Measurements from ENCODE around the gene PCSK5.
"Not testable (repeated sequence)": the region's sequence is repeated elsewhere in the genome, so short reads cannot be mapped to it uniquely, and the experiment has no call there.

The PCSK5 gene

DNA sequence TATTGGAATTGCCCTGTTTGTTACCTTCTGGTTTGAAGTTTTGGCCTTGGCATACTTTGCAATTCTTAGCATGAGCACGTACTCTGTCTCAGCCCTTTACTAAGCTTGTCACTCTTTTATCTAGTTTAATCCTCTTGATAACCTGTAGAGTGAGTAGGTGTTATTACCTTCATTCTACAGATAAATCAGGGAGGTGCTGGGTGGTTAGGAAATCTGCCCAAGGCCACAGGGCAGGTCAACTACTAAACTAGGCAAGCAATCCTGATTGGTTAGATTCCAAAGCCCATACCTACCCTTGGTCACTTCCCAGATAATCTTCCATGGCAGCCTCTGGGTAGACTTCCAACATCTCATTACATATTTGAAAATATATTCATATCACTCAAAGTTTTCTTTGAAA lies 65.7 kb downstream of the PCSK5 start:
- Histone ChIP-seq H3K36me3 (ENCODE audit: control insufficient read depth in 2 of 2, insufficient read depth in 2 of 2, low read length in 2 of 2) (no peaks in the 10 kb centered on the region), H3K4me1 (ENCODE audit: control insufficient read depth in 2 of 2, insufficient read depth in 2 of 2, low read length in 2 of 2) (peaks cover 11 to 39% of the 10 kb centered on the region in 2 donors), H3K4me3 (ENCODE audit: low read length in 2 of 2) (no peak overlapping the region), H3K27ac (ENCODE audit: low read depth in 2 of 2, low read length in 2 of 2) (no peak overlapping the region), H3K27me3 (ENCODE audit: control insufficient read depth in 2 of 2, insufficient read depth in 2 of 2, low read length in 2 of 2) (no peaks in the 10 kb centered on the region), H3K9me3 (ENCODE audit: control insufficient read depth in 2 of 2, low read length in 2 of 2) (no peaks in the 10 kb centered on the region), H3K9ac (ENCODE audit: low read depth in 1 of 2, low read length in 2 of 2) (no peak overlapping the region)

DNA sequence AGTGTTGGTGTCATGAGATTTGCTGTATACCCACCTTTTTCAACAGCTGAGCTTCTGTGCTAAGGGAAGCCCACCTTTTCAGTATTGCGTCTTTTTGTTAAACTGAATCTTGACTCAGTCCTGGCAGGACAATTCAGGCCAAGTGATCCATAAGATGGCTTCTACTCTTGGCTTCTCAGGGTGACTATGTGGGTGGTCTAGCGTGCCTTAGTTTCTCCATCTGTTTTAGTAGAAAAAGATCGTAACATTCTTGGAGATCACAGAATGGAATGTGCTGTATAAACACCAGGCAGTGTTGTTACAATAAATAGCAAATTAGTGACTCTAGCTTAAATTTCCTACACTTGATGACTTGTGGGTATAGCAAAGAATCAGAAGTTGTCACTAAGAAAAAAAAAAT lies 66.6 kb downstream of the PCSK5 start:
- H3K36me3 ChIP-seq (ENCODE audit: control insufficient read depth in 2 of 2, insufficient read depth in 2 of 2, low read length in 2 of 2) = no peaks in the 10 kb centered on the region
- H3K9me3 ChIP-seq (ENCODE audit: control insufficient read depth in 2 of 2, low read length in 2 of 2) = no peaks in the 10 kb centered on the region
- H3K27me3 ChIP-seq (ENCODE audit: control insufficient read depth in 2 of 2, insufficient read depth in 2 of 2, low read length in 2 of 2) = no peaks in the 10 kb centered on the region
- H3K9ac ChIP-seq (ENCODE audit: low read depth in 1 of 2, low read length in 2 of 2) = no peak overlapping the region
- no peak overlapping the region for H3K4me3 ChIP-seq (ENCODE audit: low read length in 2 of 2)
- no peak overlapping the region for H3K27ac ChIP-seq (ENCODE audit: low read depth in 2 of 2, low read length in 2 of 2)
- peaks cover 11 to 31% of the 10 kb centered on the region in 2 donors for H3K4me1 ChIP-seq (ENCODE audit: control insufficient read depth in 2 of 2, insufficient read depth in 2 of 2, low read length in 2 of 2)

DNA sequence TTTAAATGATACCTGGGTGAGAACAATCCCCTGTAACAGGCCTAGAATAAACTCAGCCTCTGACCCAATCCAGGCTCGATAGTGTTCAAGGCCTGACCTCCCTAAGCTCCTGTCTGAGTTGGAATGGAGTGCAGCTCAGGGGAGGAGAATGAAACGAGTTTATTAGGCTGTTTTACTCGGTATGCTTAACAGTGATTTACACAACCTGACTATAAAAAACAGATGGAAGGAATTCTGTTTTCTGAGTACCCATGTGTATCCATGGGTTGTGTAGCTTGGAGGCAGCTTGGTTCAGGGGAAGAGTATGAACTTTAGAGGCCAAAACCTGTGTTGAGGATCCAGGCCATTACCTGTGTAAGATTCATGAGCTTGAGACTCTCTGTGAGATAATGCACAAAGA lies 67.8 kb downstream of the PCSK5 start:
- no peak overlapping the region for H3K4me3 ChIP-seq (ENCODE audit: low read length in 2 of 2)
- no peak overlapping the region for H3K9ac ChIP-seq (ENCODE audit: low read depth in 1 of 2, low read length in 2 of 2)
- H3K9me3 ChIP-seq (ENCODE audit: control insufficient read depth in 2 of 2, low read length in 2 of 2) = no peaks in the 10 kb centered on the region
- H3K27ac ChIP-seq (ENCODE audit: low read depth in 2 of 2, low read length in 2 of 2) = no peak overlapping the region
- no peaks in the 10 kb centered on the region for H3K27me3 ChIP-seq (ENCODE audit: control insufficient read depth in 2 of 2, insufficient read depth in 2 of 2, low read length in 2 of 2)
- H3K36me3 ChIP-seq (ENCODE audit: control insufficient read depth in 2 of 2, insufficient read depth in 2 of 2, low read length in 2 of 2) = no peaks in the 10 kb centered on the region
- peaks cover 4 to 20% of the 10 kb centered on the region in 2 donors for H3K4me1 ChIP-seq (ENCODE audit: control insufficient read depth in 2 of 2, insufficient read depth in 2 of 2, low read length in 2 of 2)

DNA sequence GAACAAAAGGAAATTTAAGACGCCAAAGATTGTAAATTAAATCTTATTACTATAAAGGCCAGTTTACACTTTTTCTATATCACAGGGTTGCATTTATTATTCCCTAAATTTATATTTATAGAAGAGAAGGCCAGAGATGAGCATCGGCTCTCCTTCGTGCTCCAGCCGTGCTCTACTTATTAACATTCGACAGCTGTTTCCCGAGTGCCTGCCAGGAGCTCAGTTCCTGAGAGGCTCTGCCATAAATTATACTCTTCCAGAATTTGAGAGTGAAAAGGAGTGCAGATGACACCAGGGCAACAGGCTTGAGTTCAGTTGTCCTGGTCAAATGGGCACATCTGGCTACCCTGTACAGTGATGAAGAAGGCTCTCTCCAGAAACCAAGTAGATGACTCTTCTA lies 70.1 kb downstream of the PCSK5 start:
- H3K27ac ChIP-seq (ENCODE audit: low read depth in 2 of 2, low read length in 2 of 2) = no peak overlapping the region
- no peak overlapping the region for H3K9ac ChIP-seq (ENCODE audit: low read depth in 1 of 2, low read length in 2 of 2)
- H3K4me3 ChIP-seq (ENCODE audit: low read length in 2 of 2) = no peak overlapping the region
- H3K27me3 ChIP-seq (ENCODE audit: control insufficient read depth in 2 of 2, insufficient read depth in 2 of 2, low read length in 2 of 2) = no peaks in the 10 kb centered on the region
- H3K4me1 ChIP-seq (ENCODE audit: control insufficient read depth in 2 of 2, insufficient read depth in 2 of 2, low read length in 2 of 2) = peaks cover 0 to 18% of the 10 kb centered on the region in 2 donors
- H3K36me3 ChIP-seq (ENCODE audit: control insufficient read depth in 2 of 2, insufficient read depth in 2 of 2, low read length in 2 of 2) = no peaks in the 10 kb centered on the region
- no peaks in the 10 kb centered on the region for H3K9me3 ChIP-seq (ENCODE audit: control insufficient read depth in 2 of 2, low read length in 2 of 2)

DNA sequence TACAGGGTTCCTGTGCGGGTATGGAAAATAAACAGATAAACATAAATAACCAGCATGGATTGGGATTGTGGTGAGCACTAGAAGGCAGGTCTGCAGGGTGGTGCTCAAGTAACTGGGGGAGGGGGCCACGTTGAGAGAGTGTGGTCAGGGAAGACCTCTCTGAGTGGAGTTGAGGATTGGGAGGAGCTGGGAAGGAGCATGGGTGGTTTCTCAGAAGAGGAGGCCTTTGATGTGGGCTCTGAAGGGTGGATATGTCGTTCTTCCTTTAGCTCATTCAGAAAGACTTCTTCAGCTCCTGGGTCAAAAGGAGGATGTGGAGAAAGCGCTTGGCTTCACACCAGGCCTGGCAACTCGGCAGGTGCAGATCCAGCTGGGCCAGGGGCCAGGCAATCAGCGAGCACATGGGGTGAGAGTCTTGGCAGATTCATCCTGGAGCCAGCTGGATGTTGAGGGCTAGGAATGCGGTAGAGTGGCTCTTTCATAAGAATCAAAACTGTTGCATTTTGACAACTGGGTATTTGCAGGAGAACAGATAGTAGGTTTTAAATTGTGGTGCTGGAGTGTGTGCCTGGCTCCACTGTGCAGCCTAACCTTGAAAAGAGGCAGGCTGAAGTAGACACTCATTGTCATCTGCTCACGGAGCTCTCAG lies 71.7 kb downstream of the PCSK5 start:
- H3K27ac ChIP-seq (ENCODE audit: low read depth in 2 of 2, low read length in 2 of 2) = no peak overlapping the region
- peaks cover 0 to 9% of the 10 kb centered on the region in 2 donors for H3K4me1 ChIP-seq (ENCODE audit: control insufficient read depth in 2 of 2, insufficient read depth in 2 of 2, low read length in 2 of 2)
- H3K9me3 ChIP-seq (ENCODE audit: control insufficient read depth in 2 of 2, low read length in 2 of 2) = no peaks in the 10 kb centered on the region

DNA sequence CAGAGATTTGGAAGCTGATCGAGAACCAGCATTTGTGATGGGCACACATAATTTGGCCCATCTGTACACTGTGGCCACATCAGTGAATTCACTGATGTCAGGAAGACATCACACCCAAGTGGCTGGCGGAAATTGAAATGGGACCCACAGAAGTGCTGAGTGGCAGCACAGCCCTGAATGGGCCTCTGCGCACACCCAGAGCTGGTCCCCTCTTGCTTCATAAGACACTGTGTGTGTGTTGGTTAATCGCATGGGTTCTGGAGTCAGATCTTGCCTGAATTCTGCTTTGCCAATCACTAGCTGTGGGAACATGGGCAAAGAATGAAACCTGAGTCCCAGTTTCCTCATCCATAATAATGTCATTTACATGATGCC lies 72.2 kb downstream of the PCSK5 start:
- H3K27ac ChIP-seq (ENCODE audit: low read depth in 2 of 2, low read length in 2 of 2) = no peak overlapping the region
- H3K4me3 ChIP-seq (ENCODE audit: low read length in 2 of 2) = no peak overlapping the region
- H3K4me1 ChIP-seq (ENCODE audit: control insufficient read depth in 2 of 2, insufficient read depth in 2 of 2, low read length in 2 of 2) = peaks cover 0 to 9% of the 10 kb centered on the region in 2 donors
- H3K9me3 ChIP-seq (ENCODE audit: control insufficient read depth in 2 of 2, low read length in 2 of 2) = no peaks in the 10 kb centered on the region
- no peaks in the 10 kb centered on the region for H3K27me3 ChIP-seq (ENCODE audit: control insufficient read depth in 2 of 2, insufficient read depth in 2 of 2, low read length in 2 of 2)
- H3K36me3 ChIP-seq (ENCODE audit: control insufficient read depth in 2 of 2, insufficient read depth in 2 of 2, low read length in 2 of 2) = no peaks in the 10 kb centered on the region
- no peak overlapping the region for H3K9ac ChIP-seq (ENCODE audit: low read depth in 1 of 2, low read length in 2 of 2)

More for the DNA sequence above, 71.7 kb downstream of the PCSK5 start:
- H3K36me3 ChIP-seq (ENCODE audit: control insufficient read depth in 2 of 2, insufficient read depth in 2 of 2, low read length in 2 of 2) = no peaks in the 10 kb centered on the region
- H3K9ac ChIP-seq (ENCODE audit: low read depth in 1 of 2, low read length in 2 of 2) = no peak overlapping the region
- H3K27me3 ChIP-seq (ENCODE audit: control insufficient read depth in 2 of 2, insufficient read depth in 2 of 2, low read length in 2 of 2) = no peaks in the 10 kb centered on the region
- H3K4me3 ChIP-seq (ENCODE audit: low read length in 2 of 2) = no peak overlapping the region

DNA sequence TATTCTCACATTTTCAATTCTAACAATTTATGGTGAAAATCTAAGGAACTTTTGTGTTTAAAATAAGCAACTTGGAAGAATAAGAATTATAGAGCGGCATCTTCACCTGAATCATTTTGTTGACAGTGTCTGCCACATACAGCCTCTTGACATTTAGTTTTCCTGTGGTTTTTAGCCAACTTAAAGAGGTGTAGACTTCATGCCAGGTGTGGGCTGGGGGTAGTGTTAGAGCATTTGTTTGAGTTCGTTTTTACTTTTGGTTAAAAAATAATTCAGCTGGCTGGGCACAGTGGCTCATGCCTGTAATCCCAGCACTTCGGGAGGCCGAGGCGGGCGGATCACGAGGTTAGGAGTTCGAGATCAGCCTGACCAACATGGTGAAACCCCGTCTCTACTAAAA lies 72.8 kb downstream of the PCSK5 start:
- not testable (repeated sequence) for H3K9ac ChIP-seq (ENCODE audit: low read depth in 1 of 2, low read length in 2 of 2); H3K4me1 ChIP-seq (ENCODE audit: control insufficient read depth in 2 of 2, insufficient read depth in 2 of 2, low read length in 2 of 2); H3K9me3 ChIP-seq (ENCODE audit: control insufficient read depth in 2 of 2, low read length in 2 of 2); H3K4me3 ChIP-seq (ENCODE audit: low read length in 2 of 2); H3K27ac ChIP-seq (ENCODE audit: low read depth in 2 of 2, low read length in 2 of 2); H3K36me3 ChIP-seq (ENCODE audit: control insufficient read depth in 2 of 2, insufficient read depth in 2 of 2, low read length in 2 of 2); H3K27me3 ChIP-seq (ENCODE audit: control insufficient read depth in 2 of 2, insufficient read depth in 2 of 2, low read length in 2 of 2)

DNA sequence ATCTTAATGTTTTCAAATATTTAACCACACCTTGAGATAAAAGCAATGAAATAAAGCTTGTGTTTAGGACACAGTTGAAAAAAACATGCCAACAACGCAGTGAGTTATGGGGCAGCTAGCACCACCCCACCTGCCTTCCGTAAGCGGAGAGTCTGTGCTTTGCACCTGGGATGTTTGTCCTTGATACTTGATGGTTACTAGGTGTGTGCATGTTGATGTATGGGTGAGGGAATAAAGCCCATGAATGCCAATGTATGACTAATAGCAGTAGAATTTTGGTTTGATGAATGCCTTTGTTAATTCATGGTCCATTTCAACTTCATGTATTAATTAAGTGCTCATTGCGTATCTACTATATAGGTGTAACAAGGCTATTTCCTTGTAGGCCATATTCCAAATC lies 74.0 kb downstream of the PCSK5 start:
- H3K27ac ChIP-seq (ENCODE audit: low read depth in 2 of 2, low read length in 2 of 2) = no peak overlapping the region
- H3K9me3 ChIP-seq (ENCODE audit: control insufficient read depth in 2 of 2, low read length in 2 of 2) = no peaks in the 10 kb centered on the region
- no peak overlapping the region for H3K4me3 ChIP-seq (ENCODE audit: low read length in 2 of 2)
- H3K9ac ChIP-seq (ENCODE audit: low read depth in 1 of 2, low read length in 2 of 2) = no peak overlapping the region
- no peaks in the 10 kb centered on the region for H3K27me3 ChIP-seq (ENCODE audit: control insufficient read depth in 2 of 2, insufficient read depth in 2 of 2, low read length in 2 of 2)
- H3K4me1 ChIP-seq (ENCODE audit: control insufficient read depth in 2 of 2, insufficient read depth in 2 of 2, low read length in 2 of 2) = peaks cover 0 to 9% of the 10 kb centered on the region in 2 donors
- H3K36me3 ChIP-seq (ENCODE audit: control insufficient read depth in 2 of 2, insufficient read depth in 2 of 2, low read length in 2 of 2) = no peaks in the 10 kb centered on the region

DNA sequence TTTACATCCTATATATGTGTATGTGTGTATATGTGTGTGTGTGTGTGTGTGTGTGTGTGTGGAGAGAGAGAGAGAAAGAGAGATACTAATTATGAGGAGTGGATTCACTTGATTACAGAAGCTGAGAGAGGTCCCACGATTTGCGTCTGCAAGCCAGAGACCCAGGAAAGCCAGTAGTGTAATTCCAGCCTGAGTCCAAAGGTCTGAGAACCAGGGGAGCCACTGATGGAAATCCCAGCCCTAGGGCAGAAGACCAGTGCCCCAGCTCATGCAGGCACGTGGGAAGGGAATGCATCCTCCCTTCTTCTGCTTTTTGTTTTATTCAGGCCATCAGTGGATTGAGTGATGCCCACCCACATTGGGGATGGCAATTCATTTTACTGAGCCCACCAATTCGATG lies 74.8 kb downstream of the PCSK5 start:
- Histone ChIP-seq H3K4me1 (ENCODE audit: control insufficient read depth in 2 of 2, insufficient read depth in 2 of 2, low read length in 2 of 2) (peaks cover 0 to 9% of the 10 kb centered on the region in 2 donors), H3K4me3 (ENCODE audit: low read length in 2 of 2) (no peak overlapping the region), H3K36me3 (ENCODE audit: control insufficient read depth in 2 of 2, insufficient read depth in 2 of 2, low read length in 2 of 2) (no peaks in the 10 kb centered on the region), H3K27ac (ENCODE audit: low read depth in 2 of 2, low read length in 2 of 2) (no peak overlapping the region), H3K9ac (ENCODE audit: low read depth in 1 of 2, low read length in 2 of 2) (no peak overlapping the region), H3K9me3 (ENCODE audit: control insufficient read depth in 2 of 2, low read length in 2 of 2) (no peaks in the 10 kb centered on the region), H3K27me3 (ENCODE audit: control insufficient read depth in 2 of 2, insufficient read depth in 2 of 2, low read length in 2 of 2) (no peaks in the 10 kb centered on the region)

DNA sequence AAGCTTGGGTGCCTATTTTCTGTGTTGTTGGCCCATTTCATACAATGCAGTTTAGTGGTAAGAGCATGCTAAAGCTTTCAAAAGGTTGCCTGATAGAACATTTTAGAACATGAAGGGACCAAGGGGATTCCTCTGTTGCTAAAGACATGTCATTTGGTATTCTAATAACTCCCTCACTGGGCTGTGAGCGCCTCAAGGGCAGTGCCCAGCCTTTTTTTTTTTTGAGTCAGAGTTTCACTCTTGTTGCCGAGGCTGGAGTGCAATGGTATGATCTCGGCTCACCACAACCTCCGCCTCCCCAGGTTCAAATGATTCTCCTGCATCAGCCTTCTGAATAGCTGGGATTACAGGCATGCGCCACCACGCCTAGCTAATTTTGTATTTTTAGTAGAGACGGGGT lies 77.1 kb downstream of the PCSK5 start:
- no peaks in the 10 kb centered on the region for H3K9me3 ChIP-seq (ENCODE audit: control insufficient read depth in 2 of 2, low read length in 2 of 2)
- no peak overlapping the region for H3K27ac ChIP-seq (ENCODE audit: low read depth in 2 of 2, low read length in 2 of 2)
- H3K9ac ChIP-seq (ENCODE audit: low read depth in 1 of 2, low read length in 2 of 2) = no peak overlapping the region
- no peak overlapping the region for H3K4me3 ChIP-seq (ENCODE audit: low read length in 2 of 2)
- peaks cover 0 to 9% of the 10 kb centered on the region in 2 donors for H3K4me1 ChIP-seq (ENCODE audit: control insufficient read depth in 2 of 2, insufficient read depth in 2 of 2, low read length in 2 of 2)
- no peaks in the 10 kb centered on the region for H3K36me3 ChIP-seq (ENCODE audit: control insufficient read depth in 2 of 2, insufficient read depth in 2 of 2, low read length in 2 of 2)
- no peaks in the 10 kb centered on the region for H3K27me3 ChIP-seq (ENCODE audit: control insufficient read depth in 2 of 2, insufficient read depth in 2 of 2, low read length in 2 of 2)
